ENCODE results near the gene ALDH4A1.
A peak's percentile ranks its signal among the peaks of the same experiment; 100 is the strongest.

ALDH4A1 gene

GRCh38 chr1:18919197-18919905 lies 17.0 kb upstream of the ALDH4A1 start:
- WGBS (ENCODE audit: extremely low coverage, insufficient coverage, insufficient read length): no CpG with 5 or more reads among the region's 31 CpGs
- Histone ChIP-seq H3K4me3 (ENCODE audit: low read depth, low read length) (no peak overlapping the region), H4K91ac (ENCODE audit: low read depth, low read length) (peak overlapping the region; percentile 78), H2BK120ac (ENCODE audit: insufficient read depth, low read length, poor library complexity) (peak overlapping the region; percentile 83), H2AK5ac (ENCODE audit: low read length) (peak overlapping the region; percentile 90), H3K9me3 (ENCODE audit: insufficient read depth, low read depth, low read length) (no peaks in the 10 kb centered on the region), H2BK5ac (ENCODE audit: low read depth, low read length, poor library complexity) (peak overlapping the region; percentile 76), H3K4me1 (ENCODE audit: control insufficient read depth in 1 of 2, insufficient read depth in 2 of 2, low read length in 2 of 2) (peaks cover 48 to 54% of the 10 kb centered on the region in 2 experiments), H3K4me2 (ENCODE audit: low read length) (no peak overlapping the region), H3K79me1 (ENCODE audit: low read length) (peaks cover 48% of the 10 kb centered on the region), H3K23ac (ENCODE audit: low read length) (no peak overlapping the region), H4K12ac (ENCODE audit: low read depth, low read length) (no peak overlapping the region), H3K14ac (ENCODE audit: low read length) (peak overlapping the region; percentile 78), H3K9ac (ENCODE audit: low read length) (no peak overlapping the region), H3K36me3 (ENCODE audit: control insufficient read depth in 1 of 2, insufficient read depth in 2 of 2, low read length in 2 of 2) (peaks cover 37 to 38% of the 10 kb centered on the region in 2 experiments), H3K4ac (ENCODE audit: low read depth, low read length) (peak overlapping the region; percentile 48), H4K8ac (ENCODE audit: low read depth, low read length) (peak overlapping the region; percentile 55), H3K27ac (ENCODE audit: low read depth, low read length) (peak overlapping the region; percentile 53), H3K18ac (ENCODE audit: low read length) (peak overlapping the region; percentile 88), H2AFZ (ENCODE audit: insufficient read depth, low read length, poor library complexity) (no peak overlapping the region), H3K79me2 (ENCODE audit: control insufficient read depth, insufficient read depth, low read length, poor library complexity) (peaks cover 20% of the 10 kb centered on the region), H2BK12ac (ENCODE audit: low read length) (peak overlapping the region; percentile 87), H3K27me3 (ENCODE audit: insufficient read depth, low read length) (no peaks in the 10 kb centered on the region)
- DNase-seq: no peak

- peak overlapping the region; percentile 78 for H4K91ac ChIP-seq (ENCODE audit: low read depth, low read length)
- no peak for DNase-seq
- H3K36me3 ChIP-seq (ENCODE audit: control insufficient read depth in 1 of 2, insufficient read depth in 2 of 2, low read length in 2 of 2): peaks cover 38 to 39% of the 10 kb centered on the region in 2 experiments
- H3K79me1 ChIP-seq (ENCODE audit: low read length): peaks cover 42% of the 10 kb centered on the region
- H2BK120ac ChIP-seq (ENCODE audit: insufficient read depth, low read length, poor library complexity): peak overlapping the region; percentile 75
- H4K12ac ChIP-seq (ENCODE audit: low read depth, low read length): no peak overlapping the region
- peak overlapping the region; percentile 89 for H2AK5ac ChIP-seq (ENCODE audit: low read length)
- no peaks in the 10 kb centered on the region for H3K9me3 ChIP-seq (ENCODE audit: insufficient read depth, low read depth, low read length)
- peak overlapping the region; percentile 37 for H2BK5ac ChIP-seq (ENCODE audit: low read depth, low read length, poor library complexity)
- peak overlapping the region; percentile 43 for H3K4ac ChIP-seq (ENCODE audit: low read depth, low read length)
- H4K8ac ChIP-seq (ENCODE audit: low read depth, low read length): peak overlapping the region; percentile 25
- no peak overlapping the region for H3K4me3 ChIP-seq (ENCODE audit: low read depth, low read length)
- peaks cover 16% of the 10 kb centered on the region for H3K79me2 ChIP-seq (ENCODE audit: control insufficient read depth, insufficient read depth, low read length, poor library complexity)
- H3K18ac ChIP-seq (ENCODE audit: low read length): peak overlapping the region; percentile 63
- H3K4me1 ChIP-seq (ENCODE audit: control insufficient read depth in 1 of 2, insufficient read depth in 2 of 2, low read length in 2 of 2): peaks cover 42 to 51% of the 10 kb centered on the region in 2 experiments
- no CpG with 5 or more reads among the region's 14 CpGs for WGBS (ENCODE audit: extremely low coverage, insufficient coverage, insufficient read length)
- no peak overlapping the region for H3K9ac ChIP-seq (ENCODE audit: low read length)
- H3K4me2 ChIP-seq (ENCODE audit: low read length): no peak overlapping the region
- no peak overlapping the region for H3K23ac ChIP-seq (ENCODE audit: low read length)
- H2AFZ ChIP-seq (ENCODE audit: insufficient read depth, low read length, poor library complexity): no peak overlapping the region
- H3K27me3 ChIP-seq (ENCODE audit: insufficient read depth, low read length): no peaks in the 10 kb centered on the region
- H2BK12ac ChIP-seq (ENCODE audit: low read length): peak overlapping the region; percentile 68
- H3K27ac ChIP-seq (ENCODE audit: low read depth, low read length): no peak overlapping the region
- peak overlapping the region; percentile 63 for H3K14ac ChIP-seq (ENCODE audit: low read length)
Observed at GRCh38 chr1:18918417-18918816, 16.1 kb upstream of the ALDH4A1 start.

GRCh38 chr1:18917071-18917799 lies 14.9 kb upstream of the ALDH4A1 start:
- DNase-seq: no peak
- H4K12ac ChIP-seq (ENCODE audit: low read depth, low read length): no peak overlapping the region
- H3K9ac ChIP-seq (ENCODE audit: low read length): no peak overlapping the region
- H2AFZ ChIP-seq (ENCODE audit: insufficient read depth, low read length, poor library complexity): no peak overlapping the region
- peaks cover 43 to 47% of the 10 kb centered on the region in 2 experiments for H3K36me3 ChIP-seq (ENCODE audit: control insufficient read depth in 1 of 2, insufficient read depth in 2 of 2, low read length in 2 of 2)
- H3K4ac ChIP-seq (ENCODE audit: low read depth, low read length): peak overlapping the region; percentile 12
- peak overlapping the region; percentile 26 for H3K18ac ChIP-seq (ENCODE audit: low read length)
- peak overlapping the region; percentile 68 for H2BK12ac ChIP-seq (ENCODE audit: low read length)
- H3K79me1 ChIP-seq (ENCODE audit: low read length): peaks cover 34% of the 10 kb centered on the region
- no peak overlapping the region for H3K27ac ChIP-seq (ENCODE audit: low read depth, low read length)
- H2AK5ac ChIP-seq (ENCODE audit: low read length): peak overlapping the region; percentile 25
- H3K4me1 ChIP-seq (ENCODE audit: control insufficient read depth in 1 of 2, insufficient read depth in 2 of 2, low read length in 2 of 2): peaks cover 35 to 42% of the 10 kb centered on the region in 2 experiments
- H4K8ac ChIP-seq (ENCODE audit: low read depth, low read length): no peak overlapping the region
- peak overlapping the region; percentile 75 for H2BK120ac ChIP-seq (ENCODE audit: insufficient read depth, low read length, poor library complexity)
- peaks cover 8% of the 10 kb centered on the region for H3K79me2 ChIP-seq (ENCODE audit: control insufficient read depth, insufficient read depth, low read length, poor library complexity)
- H3K27me3 ChIP-seq (ENCODE audit: insufficient read depth, low read length): no peaks in the 10 kb centered on the region
- peak overlapping the region; percentile 15 for H3K14ac ChIP-seq (ENCODE audit: low read length)
- H2BK5ac ChIP-seq (ENCODE audit: low read depth, low read length, poor library complexity): no peak overlapping the region
- no peak overlapping the region for H3K23ac ChIP-seq (ENCODE audit: low read length)
- no peak overlapping the region for H3K4me2 ChIP-seq (ENCODE audit: low read length)
- no peak overlapping the region for H3K4me3 ChIP-seq (ENCODE audit: low read depth, low read length)
- H3K9me3 ChIP-seq (ENCODE audit: insufficient read depth, low read depth, low read length): no peaks in the 10 kb centered on the region
- no CpG with 5 or more reads among the region's 30 CpGs for WGBS (ENCODE audit: extremely low coverage, insufficient coverage, insufficient read length)
- peak overlapping the region; percentile 31 for H4K91ac ChIP-seq (ENCODE audit: low read depth, low read length)

- WGBS (ENCODE audit: extremely low coverage, insufficient coverage, insufficient read length): no CpG with 5 or more reads among the region's 7 CpGs
- Histone ChIP-seq H3K4me3 (ENCODE audit: low read depth, low read length) (no peak overlapping the region), H2AK5ac (ENCODE audit: low read length) (no peak overlapping the region), H4K8ac (ENCODE audit: low read depth, low read length) (no peak overlapping the region), H3K9ac (ENCODE audit: low read length) (no peak overlapping the region), H3K36me3 (ENCODE audit: control insufficient read depth in 1 of 2, insufficient read depth in 2 of 2, low read length in 2 of 2) (peaks cover 51 to 53% of the 10 kb centered on the region in 2 experiments), H3K4me2 (ENCODE audit: low read length) (no peak overlapping the region), H2BK12ac (ENCODE audit: low read length) (no peak overlapping the region), H2AFZ (ENCODE audit: insufficient read depth, low read length, poor library complexity) (no peak overlapping the region), H3K14ac (ENCODE audit: low read length) (no peak overlapping the region), H2BK120ac (ENCODE audit: insufficient read depth, low read length, poor library complexity) (no peak overlapping the region), H3K4ac (ENCODE audit: low read depth, low read length) (no peak overlapping the region), H3K4me1 (ENCODE audit: control insufficient read depth in 1 of 2, insufficient read depth in 2 of 2, low read length in 2 of 2) (peaks cover 28 to 30% of the 10 kb centered on the region in 2 experiments), H3K79me1 (ENCODE audit: low read length) (peaks cover 25% of the 10 kb centered on the region), H3K9me3 (ENCODE audit: insufficient read depth, low read depth, low read length) (peaks cover 2% of the 10 kb centered on the region), H4K91ac (ENCODE audit: low read depth, low read length) (peak overlapping the region; percentile 63), H3K23ac (ENCODE audit: low read length) (no peak overlapping the region), H3K79me2 (ENCODE audit: control insufficient read depth, insufficient read depth, low read length, poor library complexity) (peaks cover 7% of the 10 kb centered on the region), H4K12ac (ENCODE audit: low read depth, low read length) (no peak overlapping the region), H3K27me3 (ENCODE audit: insufficient read depth, low read length) (no peaks in the 10 kb centered on the region), H3K27ac (ENCODE audit: low read depth, low read length) (no peak overlapping the region), H3K18ac (ENCODE audit: low read length) (no peak overlapping the region), H2BK5ac (ENCODE audit: low read depth, low read length, poor library complexity) (no peak overlapping the region)
- DNase-seq: no peak
Observed at GRCh38 chr1:18915341-18915740, 13.0 kb upstream of the ALDH4A1 start.
